C4-2B (cell line): ENCODE results near the gene DGKB.
A peak's percentile ranks its signal among the peaks of the same experiment; 100 is the strongest.

Experiments
- H3K27ac ChIP-seq: fragments of 450-650 bp; 2 replicates; pipeline ENCODE4 v1.5.1; 2017
- ZFX ChIP-seq: fragments of 450-650 bp; IDR thresholded peaks from 2 replicates; pipeline ENCODE4 v1.6.1; 2017
- TF ChIP-seq, protein P1 (sequence below): fragments of 450-650 bp; conservative IDR thresholded peaks from 2 replicates; pipeline ENCODE4 v1.5.1; 2017; ENCODE audit warnings: mild to moderate bottlenecking

Gene DGKB

GRCh38 chr7:14777806-14778205 lies 124.7 kb downstream of the DGKB start:
- no peak for TF ChIP-seq ZFX
- TF ChIP-seq, protein P1, sequence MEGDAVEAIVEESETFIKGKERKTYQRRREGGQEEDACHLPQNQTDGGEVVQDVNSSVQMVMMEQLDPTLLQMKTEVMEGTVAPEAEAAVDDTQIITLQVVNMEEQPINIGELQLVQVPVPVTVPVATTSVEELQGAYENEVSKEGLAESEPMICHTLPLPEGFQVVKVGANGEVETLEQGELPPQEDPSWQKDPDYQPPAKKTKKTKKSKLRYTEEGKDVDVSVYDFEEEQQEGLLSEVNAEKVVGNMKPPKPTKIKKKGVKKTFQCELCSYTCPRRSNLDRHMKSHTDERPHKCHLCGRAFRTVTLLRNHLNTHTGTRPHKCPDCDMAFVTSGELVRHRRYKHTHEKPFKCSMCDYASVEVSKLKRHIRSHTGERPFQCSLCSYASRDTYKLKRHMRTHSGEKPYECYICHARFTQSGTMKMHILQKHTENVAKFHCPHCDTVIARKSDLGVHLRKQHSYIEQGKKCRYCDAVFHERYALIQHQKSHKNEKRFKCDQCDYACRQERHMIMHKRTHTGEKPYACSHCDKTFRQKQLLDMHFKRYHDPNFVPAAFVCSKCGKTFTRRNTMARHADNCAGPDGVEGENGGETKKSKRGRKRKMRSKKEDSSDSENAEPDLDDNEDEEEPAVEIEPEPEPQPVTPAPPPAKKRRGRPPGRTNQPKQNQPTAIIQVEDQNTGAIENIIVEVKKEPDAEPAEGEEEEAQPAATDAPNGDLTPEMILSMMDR: no peak
- no peak overlapping the region for H3K27ac ChIP-seq

GRCh38 chr7:14776266-14776665 lies 126.3 kb downstream of the DGKB start:
- no peak overlapping the region for H3K27ac ChIP-seq
- TF ChIP-seq, protein P1: no peak
- TF ChIP-seq ZFX: no peak

- TF ChIP-seq ZFX: no peak
- TF ChIP-seq, protein P1: no peak
- no peak overlapping the region for H3K27ac ChIP-seq
Observed at GRCh38 chr7:14773729-14774271, 128.8 kb downstream of the DGKB start.

- TF ChIP-seq, protein P1: no peak
- no peak for TF ChIP-seq ZFX
- peak overlapping the region; percentile 50; the same call in 1 of the 2 replicates for H3K27ac ChIP-seq
Observed at GRCh38 chr7:14770614-14771013, 131.9 kb downstream of the DGKB start.

DNA sequence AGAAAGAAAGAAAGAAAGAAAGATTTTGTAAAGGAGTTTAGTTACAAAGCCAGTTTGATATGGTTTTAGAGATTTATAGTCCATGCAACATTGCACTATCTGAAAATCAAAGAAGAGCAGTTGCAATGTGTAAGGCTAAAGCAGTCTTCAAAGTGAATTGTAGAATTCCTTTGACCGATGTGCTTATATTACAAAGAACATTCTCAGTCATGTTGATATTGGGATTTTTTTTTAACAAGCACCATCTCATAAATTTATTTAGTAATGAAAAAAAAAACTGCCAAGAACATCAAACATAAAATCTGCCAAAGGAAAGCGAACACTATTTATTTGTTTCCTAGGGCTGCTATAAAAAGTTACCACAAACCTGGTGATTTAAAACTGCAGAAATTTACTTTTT lies 133.3 kb downstream of the DGKB start:
- peak overlapping the region; percentile 50; the same call in 1 of the 2 replicates for H3K27ac ChIP-seq
- no peak for TF ChIP-seq ZFX
- TF ChIP-seq, protein P1: no peak

DNA sequence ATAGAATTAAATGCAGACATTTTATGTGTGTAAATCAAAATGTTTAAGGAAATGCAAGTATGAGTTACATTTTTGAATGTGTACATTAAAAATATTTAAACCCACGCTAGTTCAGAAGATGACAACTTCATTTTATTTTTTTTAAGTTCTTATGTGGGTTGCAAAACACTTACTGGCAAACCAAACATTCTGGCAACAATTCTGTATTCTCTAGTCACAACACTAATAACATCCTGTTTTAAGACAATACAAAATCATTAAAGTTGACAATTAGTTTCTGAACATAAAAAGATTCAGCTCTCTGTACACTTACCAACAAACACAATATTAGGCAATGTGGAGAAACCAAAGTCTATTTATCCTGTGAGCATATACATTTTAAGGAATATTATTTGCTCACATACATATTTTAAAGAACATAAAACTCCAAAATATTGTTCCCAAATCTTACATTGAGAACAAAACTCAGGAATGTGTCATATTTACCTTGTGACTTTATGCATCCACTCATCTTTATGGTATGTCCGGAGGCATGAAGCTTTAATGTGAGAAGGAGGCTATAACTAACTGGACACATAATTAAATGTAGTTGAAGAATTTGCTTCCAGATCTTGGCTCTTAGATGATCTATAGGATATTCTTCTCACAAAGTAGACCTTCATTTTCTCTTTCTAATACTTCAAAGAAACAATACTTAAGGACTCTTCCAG lies 134.7 kb downstream of the DGKB start:
- no peak overlapping the region for H3K27ac ChIP-seq
- TF ChIP-seq ZFX: no peak
- TF ChIP-seq, protein P1: no peak

DNA sequence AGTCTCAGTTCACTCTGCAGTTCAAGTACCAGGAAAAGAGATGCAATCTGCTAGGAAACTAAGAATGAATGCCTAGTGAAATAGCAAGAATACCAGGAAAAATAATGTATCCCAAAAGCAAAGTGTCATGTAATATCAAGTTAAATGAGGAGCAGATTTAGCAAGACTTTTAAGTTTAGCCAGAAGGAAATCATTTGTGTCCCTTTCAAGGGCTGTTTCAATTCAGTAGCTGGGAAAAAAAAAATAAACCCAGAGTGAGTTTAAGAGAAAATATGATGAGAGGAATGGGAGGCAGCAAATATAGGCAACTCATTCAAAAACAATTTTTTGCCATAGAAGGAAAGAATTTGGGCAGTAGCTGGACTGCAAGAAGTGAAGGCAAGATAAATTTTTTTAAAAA lies 135.8 kb downstream of the DGKB start:
- no peak overlapping the region for H3K27ac ChIP-seq
- no peak for TF ChIP-seq ZFX
- TF ChIP-seq, protein P1: no peak
